ENCODE measurements around the gene TMEM131.
"Not testable (repeated sequence)": the region's sequence is repeated elsewhere in the genome, so short reads cannot be mapped to it uniquely, and the experiment has no call there.

Gene TMEM131

DNA sequence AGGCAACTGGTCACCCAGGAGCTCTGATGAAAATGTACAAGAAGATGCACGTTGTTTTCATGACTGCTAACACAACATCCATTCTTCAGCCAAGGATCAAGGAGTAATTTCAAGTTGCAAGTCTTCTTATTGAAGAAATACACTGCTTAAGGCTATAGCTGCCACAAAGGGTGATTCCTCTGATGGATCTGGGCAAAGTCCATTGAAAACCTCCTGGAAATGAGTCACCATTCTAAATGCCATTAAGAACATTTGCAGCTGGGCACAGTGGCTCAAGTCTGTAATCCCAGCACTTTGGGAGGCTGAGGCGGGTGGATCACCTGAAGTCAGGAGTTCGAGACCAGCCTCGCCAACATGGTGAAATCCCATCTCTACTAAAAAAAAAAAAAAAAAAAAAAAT is 142.7 kb downstream of the TMEM131 start:
- not testable (repeated sequence) for ATAC-seq

DNA sequence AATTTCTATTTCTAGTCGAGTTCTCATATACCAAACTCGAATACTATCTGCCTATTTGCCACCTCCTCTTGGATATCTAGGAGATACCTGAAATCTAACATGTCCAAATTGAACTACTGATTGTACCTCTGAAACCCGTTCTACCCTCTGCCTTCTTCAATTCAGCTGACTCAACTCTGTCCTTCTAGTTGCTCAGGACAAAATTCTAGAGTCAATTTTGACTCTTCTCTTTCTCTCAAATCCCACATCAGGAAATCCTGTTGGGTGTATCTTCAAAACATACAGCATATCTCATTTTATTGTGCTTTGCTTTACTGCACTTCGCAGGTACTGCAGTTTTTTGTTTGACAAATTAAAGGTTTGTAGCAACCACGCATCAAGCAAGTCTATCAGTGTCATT is 144.6 kb downstream of the TMEM131 start:
- no peak for ATAC-seq

DNA sequence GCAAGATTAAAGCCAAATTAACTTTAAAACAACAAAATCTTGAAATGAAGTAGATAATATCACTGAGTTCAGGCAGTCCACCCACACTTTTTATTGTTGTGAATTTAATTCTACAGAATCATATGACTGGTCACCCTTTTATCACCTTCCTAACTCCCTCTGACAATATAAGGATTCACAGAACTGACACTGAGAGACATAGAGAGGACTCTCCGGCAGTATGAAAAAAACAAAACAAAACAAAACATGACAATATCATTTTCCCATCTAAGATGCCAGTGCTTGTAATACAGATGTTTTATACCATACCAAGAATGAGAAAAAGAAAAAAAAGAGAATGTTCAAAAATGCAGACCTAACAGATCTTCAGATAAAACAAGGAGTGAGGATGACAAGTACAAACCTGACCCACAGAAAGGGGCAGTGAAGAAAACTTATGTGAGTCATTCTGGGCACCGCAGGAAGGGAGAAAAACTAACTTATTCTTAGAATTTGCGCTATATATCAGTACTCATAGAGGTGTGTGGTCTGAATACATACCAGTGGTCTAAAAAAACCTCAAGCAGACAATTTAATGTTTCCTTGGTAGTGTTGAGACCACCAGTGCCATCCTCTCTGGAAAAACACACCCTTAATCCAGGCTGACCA is 145.7 kb downstream of the TMEM131 start:
- ATAC-seq, result peak; percentile 60 to 66

DNA sequence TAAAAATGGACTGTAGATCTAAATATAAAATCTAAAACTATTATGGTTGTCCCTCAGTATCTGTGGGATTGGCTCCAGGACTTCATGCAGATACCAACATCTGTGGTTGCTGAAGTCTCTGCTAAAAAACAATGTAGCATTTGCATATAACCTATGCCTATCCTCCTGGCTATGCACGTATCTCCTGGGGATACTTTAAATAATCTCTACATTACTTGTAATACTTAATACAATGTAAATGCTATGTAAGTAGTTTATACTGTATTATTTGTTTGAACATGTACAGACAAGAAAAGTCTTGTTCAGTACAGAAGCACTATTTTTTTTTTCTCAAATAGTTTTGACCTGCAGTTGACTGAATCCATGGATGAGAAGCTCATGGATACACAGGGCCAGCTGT is 147.4 kb downstream of the TMEM131 start:
- ATAC-seq, result no peak

DNA sequence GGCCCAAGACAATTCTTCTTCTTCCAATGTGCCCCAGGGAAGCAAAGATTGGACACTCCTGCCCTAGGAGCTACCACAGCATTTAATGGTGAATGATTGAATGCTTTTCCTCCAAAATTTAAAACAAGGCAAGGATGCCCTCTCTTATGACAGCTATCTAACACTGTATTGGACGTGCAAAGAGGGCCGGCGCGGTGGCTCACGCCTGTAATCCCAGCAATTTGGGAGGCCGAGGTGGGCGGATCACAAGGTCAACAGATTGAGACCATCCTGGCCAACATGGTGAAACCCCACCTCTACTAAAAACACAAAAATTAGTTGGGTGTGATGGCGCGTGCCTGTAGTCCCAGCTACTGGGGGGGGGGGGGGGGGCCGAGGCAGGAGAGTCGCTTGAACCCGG is 149.0 kb downstream of the TMEM131 start:
- ATAC-seq, result not testable (repeated sequence)

DNA sequence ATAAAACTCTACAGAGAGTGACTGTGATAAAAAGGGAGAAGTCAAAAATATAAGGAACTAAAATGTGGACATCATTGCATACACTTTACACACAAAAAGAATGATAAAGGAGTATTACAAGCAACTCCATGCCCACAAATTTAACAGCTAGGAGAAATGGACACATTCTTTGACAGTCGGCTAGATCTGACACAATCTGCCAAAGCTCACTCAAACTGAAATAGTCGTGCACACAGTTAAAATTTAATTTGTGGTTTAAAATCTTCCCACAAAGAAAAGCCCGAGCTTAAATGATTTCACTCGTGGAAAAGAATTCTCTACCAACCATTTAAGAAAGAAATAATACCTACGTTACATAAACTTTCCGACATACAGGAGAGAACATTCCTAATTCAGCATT is 149.9 kb downstream of the TMEM131 start:
- ATAC-seq, result no peak

DNA sequence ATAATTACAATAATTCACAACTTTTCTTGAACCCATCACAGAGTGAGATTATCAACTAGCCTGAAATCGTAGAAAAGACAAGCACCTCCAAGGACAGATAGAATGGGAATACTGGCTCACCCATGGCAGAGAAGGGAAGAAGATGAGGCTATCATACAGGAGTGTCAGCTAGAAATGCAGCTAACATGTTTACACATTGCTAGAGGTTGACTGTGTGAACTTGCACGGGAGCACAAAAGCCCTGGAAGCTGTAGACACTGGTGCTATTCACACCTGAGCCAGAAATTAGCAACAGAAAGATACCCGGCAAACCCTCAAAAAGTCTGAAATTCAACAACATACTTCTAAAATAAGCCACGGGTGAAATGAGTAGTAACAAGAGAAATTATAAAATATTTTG is 150.6 kb downstream of the TMEM131 start:
- ATAC-seq, result no peak

DNA sequence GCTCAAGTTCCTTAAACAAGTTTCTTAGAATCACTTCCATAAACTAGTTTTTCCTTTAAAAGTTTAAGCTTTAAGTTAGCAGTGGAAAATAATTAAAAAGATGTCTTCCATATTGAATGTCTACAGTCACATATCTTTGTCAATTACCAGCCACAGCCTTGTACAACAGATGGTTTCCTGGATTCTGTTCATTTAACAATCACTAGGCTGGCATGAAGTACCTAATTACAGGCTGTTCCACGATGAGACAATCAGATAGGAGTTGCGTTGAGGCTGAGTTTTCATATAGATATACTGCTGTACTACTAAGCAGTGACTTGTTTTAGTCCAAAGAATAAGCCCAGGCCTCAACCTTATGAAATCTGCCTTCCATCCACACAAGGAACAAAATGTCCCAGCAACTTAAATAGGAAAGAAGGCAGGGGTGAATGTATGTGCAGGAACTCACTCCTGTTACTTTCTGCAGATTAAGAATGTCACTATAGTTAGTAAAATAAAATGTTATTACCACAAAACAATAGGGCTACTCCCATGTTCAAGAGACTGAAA is 151.4 kb downstream of the TMEM131 start:
- no peak for ATAC-seq

DNA sequence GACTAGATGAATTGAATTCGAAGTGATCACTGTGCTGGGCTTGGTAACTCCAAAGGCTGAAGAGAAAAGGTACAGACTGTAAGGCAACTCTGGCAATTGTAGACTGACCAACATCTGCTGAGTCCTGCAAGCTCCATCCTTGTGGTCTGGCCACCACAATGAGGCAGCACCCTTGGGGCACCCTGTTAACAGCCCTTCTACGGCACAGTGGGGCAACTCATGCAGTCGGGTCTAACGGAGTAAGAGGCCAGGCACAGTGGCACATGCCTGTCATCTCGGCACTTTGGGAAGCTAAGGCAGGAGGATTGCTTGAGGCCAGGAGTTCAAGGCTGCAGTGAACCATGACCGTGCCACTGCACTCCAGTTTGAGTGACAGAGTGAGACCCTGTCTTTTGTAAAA is 155.6 kb downstream of the TMEM131 start:
- ATAC-seq, result no peak

DNA sequence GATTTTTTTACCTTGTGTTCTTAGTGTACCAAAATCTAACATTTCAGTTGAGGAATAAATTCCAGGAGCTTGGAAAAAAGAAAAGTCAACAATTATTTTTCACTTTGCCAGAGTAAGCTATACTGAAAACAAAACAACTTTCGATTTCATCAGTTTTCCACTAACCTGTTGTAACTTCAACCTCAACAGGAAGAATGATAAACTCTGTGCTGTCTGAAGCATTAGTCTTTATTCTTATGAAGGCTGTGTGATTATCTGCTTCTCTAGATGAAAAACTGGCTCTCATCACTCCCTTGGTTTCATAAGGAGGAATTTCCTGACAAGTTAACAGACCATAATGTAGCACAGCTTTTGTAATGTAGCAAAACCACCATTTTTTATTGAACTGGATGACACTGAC is 161.1 kb downstream of the TMEM131 start:
- ATAC-seq, result no peak

DNA sequence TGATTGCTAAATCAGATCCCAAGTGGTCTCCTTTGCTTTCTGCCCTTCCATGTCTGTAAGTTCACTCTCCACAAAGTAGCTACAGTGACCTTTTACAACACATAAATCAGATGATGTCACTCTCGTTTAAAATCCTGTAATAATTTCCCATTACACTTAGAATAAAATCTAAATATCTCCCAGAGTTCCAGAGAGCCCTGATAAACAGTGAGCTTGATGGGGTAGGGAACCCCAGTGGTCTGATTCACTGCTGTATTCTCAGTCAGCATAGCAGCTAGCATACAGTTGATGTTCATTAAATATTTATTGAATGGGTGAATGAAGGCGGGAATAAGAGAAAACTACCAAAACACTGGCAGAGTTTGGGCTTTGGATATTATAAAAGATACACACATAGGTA is 164.6 kb downstream of the TMEM131 start:
- ATAC-seq, result no peak

DNA sequence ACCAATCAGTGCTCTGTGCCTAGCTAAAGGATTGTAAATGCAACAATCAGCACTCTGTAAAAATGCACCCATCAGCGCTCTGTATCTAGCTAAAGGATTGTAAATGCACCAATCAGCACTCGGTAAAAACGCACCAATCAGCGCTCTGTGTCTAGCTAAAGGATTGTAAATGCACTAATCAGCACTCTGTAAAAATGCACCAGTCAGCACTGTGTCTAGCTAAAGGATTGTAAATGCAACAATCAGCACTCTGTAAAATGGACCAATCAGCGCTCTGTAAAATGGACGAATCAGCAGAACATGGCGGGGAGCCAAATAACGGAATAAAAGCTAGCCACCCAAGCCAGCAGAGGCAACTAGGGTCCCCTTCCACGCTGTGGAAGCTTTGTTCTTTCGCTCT is 166.5 kb downstream of the TMEM131 start:
- ATAC-seq, result not testable (repeated sequence)

DNA sequence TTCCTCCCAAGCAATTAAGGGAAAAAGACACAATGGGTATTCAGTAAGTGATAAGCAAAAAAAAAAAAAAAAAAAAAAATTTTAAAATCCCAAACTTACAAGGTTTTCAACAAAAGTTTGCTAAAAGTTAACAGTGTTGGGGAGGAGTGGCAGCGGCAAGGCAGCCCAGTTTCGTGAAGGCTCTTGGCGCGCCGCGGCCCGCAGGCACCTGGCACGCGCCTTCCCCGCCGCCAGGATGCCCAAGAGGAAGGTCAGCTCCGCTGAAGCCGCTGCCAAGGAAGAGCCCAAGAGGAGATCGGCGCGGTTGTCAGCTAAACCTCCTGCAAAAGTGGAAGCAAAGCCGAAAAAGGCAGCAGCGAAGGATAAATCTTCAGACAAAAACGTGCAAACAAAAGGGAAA is 168.7 kb downstream of the TMEM131 start:
- ATAC-seq, result not testable (repeated sequence)

DNA sequence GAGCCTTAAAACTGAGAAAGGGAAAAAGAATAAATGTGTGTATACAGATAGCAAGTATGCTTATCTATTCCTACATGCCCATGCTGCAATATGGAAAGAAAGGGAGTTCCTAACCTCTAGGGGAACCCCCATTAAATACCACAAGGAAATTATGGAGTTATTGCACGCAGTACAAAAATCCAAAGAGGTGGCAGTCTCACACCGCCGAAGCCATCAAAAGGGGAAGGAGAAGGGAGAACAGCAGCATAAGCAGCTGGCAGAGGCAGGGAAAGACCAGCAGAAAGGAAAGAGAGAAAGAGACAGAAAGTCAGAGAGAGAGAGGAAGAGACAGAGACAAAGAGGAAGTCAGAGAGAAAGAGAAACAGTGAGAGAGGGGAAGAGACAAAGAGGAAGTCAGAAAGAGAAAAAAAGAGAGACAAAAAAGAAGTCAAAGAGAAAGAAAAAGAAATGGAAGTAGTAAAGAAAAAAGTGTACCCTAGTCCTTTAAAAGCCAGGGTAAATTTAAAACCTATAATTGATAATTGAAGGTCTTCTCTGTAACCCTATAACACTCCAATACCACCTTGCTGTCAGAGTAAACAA is 169.4 kb downstream of the TMEM131 start:
- not testable (repeated sequence) for ATAC-seq

DNA sequence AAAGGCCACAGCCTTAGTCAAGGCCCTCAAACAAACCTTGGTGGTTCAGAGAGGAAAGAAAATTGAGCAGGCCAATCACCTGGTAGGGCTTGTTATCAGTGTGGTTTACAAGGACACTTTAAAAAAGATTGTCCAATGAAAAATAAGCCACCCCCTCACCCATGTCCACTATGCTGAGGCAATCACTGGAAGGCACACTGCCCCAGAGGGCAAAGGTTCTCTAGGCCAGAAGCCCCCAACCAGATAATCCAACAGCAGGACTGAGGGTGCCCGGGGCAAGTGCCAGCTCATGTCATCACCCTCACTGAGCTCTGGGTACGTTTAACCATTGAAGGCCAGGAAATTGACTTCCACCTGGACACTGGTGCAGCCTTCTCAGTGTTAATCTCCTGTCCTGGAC is 171.7 kb downstream of the TMEM131 start:
- not testable (repeated sequence) for ATAC-seq

DNA sequence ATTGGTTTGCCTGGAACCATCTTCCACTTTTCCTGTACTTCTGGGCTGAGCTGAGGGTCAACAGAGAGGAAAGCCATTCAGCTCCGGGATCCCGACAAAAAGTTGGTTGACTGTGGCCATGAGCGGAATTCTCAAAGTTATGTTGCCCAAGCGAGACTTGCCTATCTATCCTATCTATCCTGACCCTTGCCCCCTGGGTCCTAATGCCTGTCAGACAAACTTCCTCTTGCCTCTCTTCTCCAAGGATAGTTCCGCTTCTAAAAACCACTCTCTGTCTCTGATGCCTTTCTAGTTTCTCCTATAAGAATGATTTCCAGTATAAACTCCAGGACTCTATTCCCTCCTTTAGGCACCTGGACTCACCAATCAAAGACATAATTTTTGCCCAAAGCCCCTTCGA is 173.9 kb downstream of the TMEM131 start:
- ATAC-seq, result not testable (repeated sequence)

DNA sequence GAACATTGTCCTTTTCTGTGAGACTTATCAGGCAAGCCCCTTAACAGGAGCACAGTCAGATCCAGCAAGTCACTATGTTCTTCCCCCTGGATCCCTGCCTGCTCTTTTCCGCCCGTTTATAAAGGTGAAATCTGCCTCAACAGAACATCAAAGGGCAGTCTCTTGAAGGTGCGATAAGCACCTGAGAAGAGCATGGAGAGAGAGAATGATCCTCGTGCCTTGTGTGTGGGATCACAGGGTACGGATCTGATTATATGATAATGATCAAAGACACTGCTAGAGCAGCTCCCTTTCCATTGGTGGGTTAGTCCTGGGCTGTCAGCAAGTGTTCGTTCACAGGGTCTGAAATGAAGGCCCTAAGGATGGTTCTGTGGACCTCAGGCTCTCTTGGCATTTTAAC is 176.0 kb downstream of the TMEM131 start:
- ATAC-seq, result no peak

DNA sequence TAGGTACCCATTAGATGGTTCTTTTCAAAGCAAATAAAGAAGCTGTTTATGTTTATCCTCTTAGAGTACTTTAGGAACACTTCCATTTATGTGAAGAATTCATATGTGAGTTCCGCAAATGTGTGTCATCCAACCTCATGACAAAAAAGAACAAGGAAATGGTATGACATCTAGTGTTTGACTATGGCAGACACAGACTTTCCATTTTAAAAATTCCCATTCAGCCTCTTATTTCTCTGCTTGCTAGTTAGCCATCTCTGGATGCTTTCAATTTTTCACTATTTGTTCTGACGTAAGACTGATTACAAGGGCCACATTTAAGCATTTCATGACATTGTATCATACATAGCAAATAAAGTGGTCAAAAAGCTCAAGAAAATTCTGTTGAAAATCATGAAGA is 179.3 kb downstream of the TMEM131 start:
- no peak for ATAC-seq

DNA sequence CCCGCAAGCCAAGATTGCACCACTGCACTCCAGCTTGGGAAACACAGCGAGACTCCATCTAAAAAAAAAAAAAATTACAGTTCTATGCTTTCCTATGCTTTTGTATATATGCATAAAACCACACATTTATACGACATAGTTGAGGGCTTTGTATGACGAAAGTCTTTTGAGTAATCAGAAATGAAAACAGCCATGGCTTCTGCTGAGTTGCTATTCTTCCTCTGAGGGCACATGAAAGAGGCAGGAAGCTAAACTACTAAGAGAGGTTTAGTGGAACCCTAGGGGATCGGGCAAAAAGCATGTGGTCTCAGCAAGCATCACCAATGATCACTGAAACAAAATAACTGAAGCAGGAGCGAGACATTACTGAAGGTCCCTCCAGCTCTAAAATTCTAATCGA is 182.8 kb downstream of the TMEM131 start:
- ATAC-seq, result no peak

DNA sequence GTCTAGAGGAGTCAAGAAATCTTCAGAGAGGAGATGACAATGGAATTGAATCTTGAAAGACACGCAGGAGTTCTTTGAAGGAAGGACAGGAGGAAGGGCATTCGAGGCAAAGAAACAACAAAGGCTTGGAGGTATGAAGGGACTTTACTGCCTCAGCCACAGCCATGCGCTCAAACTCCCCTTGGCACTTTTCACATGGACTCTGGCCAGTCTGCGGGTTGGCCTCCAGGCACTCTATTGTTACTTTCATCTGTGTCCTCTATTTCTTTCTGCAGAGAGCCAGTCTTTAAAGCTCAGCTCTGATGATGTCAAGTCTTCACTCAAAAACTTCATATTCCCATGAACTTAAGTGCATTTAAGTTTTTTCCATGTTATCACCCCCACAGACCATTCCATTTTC is 186.9 kb downstream of the TMEM131 start:
- ATAC-seq, result no peak

DNA sequence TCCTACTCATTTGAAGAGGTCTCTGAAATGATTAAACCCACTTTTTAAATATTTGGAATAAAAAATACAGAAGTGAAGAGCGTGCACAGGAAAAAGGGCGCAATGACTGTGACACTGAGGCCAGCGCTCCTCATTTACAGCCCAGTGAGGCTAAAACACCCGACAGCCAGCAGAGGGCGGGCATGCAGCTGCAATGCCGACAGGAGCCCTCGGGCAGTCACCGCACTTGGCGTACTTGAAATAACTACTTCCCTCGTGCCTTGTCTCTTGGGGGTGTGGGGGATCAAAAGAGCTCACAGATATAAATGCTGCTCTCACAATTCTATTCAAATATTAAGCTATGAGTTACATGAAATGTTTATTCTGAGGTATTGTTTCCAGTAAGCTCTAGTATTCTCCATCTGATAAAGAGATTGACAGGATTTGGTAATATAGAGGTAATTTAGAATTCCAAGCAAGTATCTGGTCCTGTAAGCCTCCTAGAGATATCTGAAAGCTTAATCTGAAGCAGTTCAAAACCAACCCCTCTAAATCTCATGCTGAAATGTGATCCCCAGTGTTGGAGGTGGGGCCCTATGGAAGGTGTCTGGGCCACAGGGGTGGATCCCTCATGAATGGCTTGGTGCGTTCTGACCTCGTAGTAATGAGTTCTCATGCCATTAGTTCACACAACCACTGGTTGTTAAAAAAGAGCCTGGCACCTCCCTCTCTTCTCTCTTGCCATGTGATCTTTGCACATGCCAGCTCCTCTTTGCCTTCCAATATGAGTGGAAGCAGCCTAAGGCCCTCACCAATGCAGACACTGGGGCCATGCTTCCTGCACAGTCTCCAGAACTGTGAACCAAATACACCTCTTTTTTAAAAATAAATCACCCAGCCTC is 188.8 kb downstream of the TMEM131 start:
- ATAC-seq, result peak; percentile 85 to 91

DNA sequence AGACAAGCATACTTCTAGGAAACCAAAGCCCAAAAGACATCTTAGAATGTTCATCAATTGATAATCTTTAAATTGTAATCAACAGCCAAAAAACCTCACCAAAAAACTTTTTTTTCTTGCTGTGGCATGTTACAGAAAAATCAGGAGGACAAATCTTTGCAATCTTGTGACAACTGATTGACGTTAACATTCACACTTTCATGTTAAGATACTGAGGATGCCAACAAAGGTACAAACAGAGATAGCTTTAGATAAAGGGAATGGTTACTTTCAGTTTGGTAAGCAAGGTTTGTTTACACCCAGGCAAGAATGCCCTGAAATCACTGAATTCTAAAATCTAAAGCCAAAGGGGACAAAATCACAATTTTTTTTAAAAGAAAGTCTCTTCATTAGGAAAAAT is 190.0 kb downstream of the TMEM131 start:
- ATAC-seq, result no peak

DNA sequence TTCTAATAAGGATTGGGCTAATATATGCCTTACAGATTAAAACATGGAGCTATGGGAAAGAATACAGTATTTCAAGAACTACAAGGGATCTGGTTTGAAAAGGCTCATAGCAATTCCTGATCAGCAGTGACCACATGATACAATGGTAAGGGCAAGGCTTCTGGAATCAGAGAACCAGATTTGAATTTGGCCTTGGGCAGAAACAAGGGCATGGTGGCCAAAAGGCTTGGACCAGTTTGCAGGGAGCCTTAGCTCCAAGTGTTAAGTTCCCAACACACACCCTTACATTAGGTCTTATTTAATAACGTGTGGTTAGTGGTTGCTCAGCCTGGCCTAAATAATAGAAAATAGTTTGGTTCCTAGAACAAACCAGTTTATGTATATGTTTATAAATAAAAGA is 194.7 kb downstream of the TMEM131 start:
- ATAC-seq, result no peak

DNA sequence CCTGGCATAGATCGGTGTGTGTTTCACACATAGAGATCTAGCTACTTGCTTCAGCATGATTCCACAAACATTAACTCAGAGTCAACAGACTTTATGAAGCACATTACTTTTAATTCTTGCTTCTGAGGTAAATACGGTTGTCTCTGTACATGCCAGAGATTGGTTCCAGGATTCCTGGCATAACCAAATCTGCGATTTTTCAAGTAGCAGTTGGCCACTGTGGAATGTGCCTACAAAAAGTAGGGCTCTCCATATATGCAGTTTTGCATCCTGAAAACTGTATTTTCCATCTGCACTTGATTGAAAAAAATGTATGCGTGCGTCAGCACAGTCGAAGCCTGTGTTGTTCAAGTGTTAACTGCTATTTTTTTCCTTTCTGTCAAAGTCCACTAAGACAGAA is 197.3 kb downstream of the TMEM131 start:
- ATAC-seq, result no peak
